COLO668 (cell line): ENCODE data around the gene SMC5.
A peak's percentile ranks its signal among the peaks of the same experiment; 100 is the strongest.
"Not testable (repeated sequence)": the region's sequence is repeated elsewhere in the genome, so short reads cannot be mapped to it uniquely, and the experiment has no call there.

Experiments
- DNase-seq: peaks from one replicate; lab custom pipeline; 2025; ENCODE audit not compliant: unreplicated experiment; lab: John Stamatoyannopoulos, UW

Gene SMC5

GRCh38 chr9:70258692-70259511, at the start of gene SMC5:
SMC5 (plus strand) TSS chr9:70258978; CDS start chr9:70259079, 101 bp downstream.
- peak; percentile 95 for DNase-seq

- no peak for DNase-seq
These were observed 41.7 kb upstream of the SMC5 start for GRCh38 chr9:70217029-70217428.

- no peak for DNase-seq
These were observed 40.0 kb upstream of the SMC5 start for GRCh38 chr9:70218767-70219166.

- no peak for DNase-seq
These were observed 38.6 kb upstream of the SMC5 start for GRCh38 chr9:70220216-70220615.

GRCh38 chr9:70222354-70222753, 36.4 kb upstream of the SMC5 start:
- no peak for DNase-seq

- no peak for DNase-seq
These were observed 30.7 kb upstream of the SMC5 start for GRCh38 chr9:70228118-70228517.

GRCh38 chr9:70228611-70229010, 30.2 kb upstream of the SMC5 start:
- DNase-seq, result no peak

- DNase-seq, result no peak
These were observed 29.8 kb upstream of the SMC5 start for GRCh38 chr9:70229026-70229425.

GRCh38 chr9:70229579-70229978, 29.2 kb upstream of the SMC5 start:
- DNase-seq, result no peak

- DNase-seq, result no peak
These were observed 26.3 kb upstream of the SMC5 start for GRCh38 chr9:70232476-70232875.

GRCh38 chr9:70234208-70234607, 24.6 kb upstream of the SMC5 start:
- not testable (repeated sequence) for DNase-seq

GRCh38 chr9:70245952-70246351, 12.8 kb upstream of the SMC5 start:
- DNase-seq, result not testable (repeated sequence)

- DNase-seq, result no peak
These were observed 8.6 kb upstream of the SMC5 start for GRCh38 chr9:70250221-70250620.

GRCh38 chr9:70255486-70255885, 3.3 kb upstream of the SMC5 start:
- no peak for DNase-seq

GRCh38 chr9:70256123-70256551, 2.6 kb upstream of the SMC5 start:
- DNase-seq, result no peak

GRCh38 chr9:70257502-70257901, 1.3 kb upstream of the SMC5 start:
- DNase-seq, result no peak

GRCh38 chr9:70257991-70258691, 637 bp upstream of the SMC5 start:
- DNase-seq, result peak; percentile 80

- DNase-seq, result no peak
These were observed 679 bp downstream of the SMC5 start for GRCh38 chr9:70259512-70259802.

GRCh38 chr9:70260007-70260443, 1.2 kb downstream of the SMC5 start:
- DNase-seq, result no peak

GRCh38 chr9:70260606-70261005, 1.8 kb downstream of the SMC5 start:
- no peak for DNase-seq

GRCh38 chr9:70261131-70261870, 2.5 kb downstream of the SMC5 start:
- DNase-seq, result no peak

- DNase-seq, result no peak
These were observed 3.6 kb downstream of the SMC5 start for GRCh38 chr9:70262366-70262765.
